Ovary (tissue), 3 donors: ENCODE data around the gene UBE2Z.

Experiments
- CTCF ChIP-seq, 3 donors: fragments of 450-650 bp in 2 of 3; fragments of 200-600 bp in 1 of 3; IDR thresholded peaks; one replicate each; pipeline versions ENCODE4 v1.5.1 to v1.8.0; 2016 to 2022; ENCODE audit warnings: antibody characterized with exemption in 3 of 3, mild to moderate bottlenecking in 1 of 3
- POLR2A ChIP-seq: fragments of 450-650 bp; IDR thresholded peaks from one replicate; pipeline ENCODE4 v1.6.1; 2017; ENCODE audit warnings: antibody characterized with exemption, mild to moderate bottlenecking, moderate library complexity
- donor health status: DM: no; HTN: no; CAD: no.

- TF ChIP-seq CTCF (IDR thresholded peaks at IDR 0.05) (no peak), POLR2A (no peak)
Observed at GRCh38 chr17:48954300-48954755, 46.1 kb downstream of the UBE2Z start.
